ENCODE measurements around the gene RIPK4.

The RIPK4 gene

GRCh38 chr21:41766883-41767605 is at the start of gene RIPK4:
TSS of gene RIPK4 (minus strand) at chr21:41767052. CDS start at chr21:41767041, 11 bp downstream.
- no peak for DNase-seq (ENCODE audit: low read depth)

- no peak for DNase-seq (ENCODE audit: low read depth)
These were observed 49.1 kb upstream of the RIPK4 start for GRCh38 chr21:41815652-41816582.

GRCh38 chr21:41813226-41813625 is 46.4 kb upstream of the RIPK4 start:
- no peak for DNase-seq (ENCODE audit: low read depth)

- DNase-seq (ENCODE audit: low read depth), result no peak
These were observed 45.8 kb upstream of the RIPK4 start for GRCh38 chr21:41812679-41813078.

- DNase-seq (ENCODE audit: low read depth), result no peak
These were observed 43.7 kb upstream of the RIPK4 start for GRCh38 chr21:41810597-41810932.

- no peak for DNase-seq (ENCODE audit: low read depth)
These were observed 43.2 kb upstream of the RIPK4 start for GRCh38 chr21:41809891-41810596.

GRCh38 chr21:41808846-41809245 is 42.0 kb upstream of the RIPK4 start:
- no peak for DNase-seq (ENCODE audit: low read depth)

- DNase-seq (ENCODE audit: low read depth), result no peak
These were observed 41.2 kb upstream of the RIPK4 start for GRCh38 chr21:41808094-41808493.

- no peak for DNase-seq (ENCODE audit: low read depth)
These were observed 39.9 kb upstream of the RIPK4 start for GRCh38 chr21:41806773-41807172.

- no peak for DNase-seq (ENCODE audit: low read depth)
These were observed 38.8 kb upstream of the RIPK4 start for GRCh38 chr21:41805643-41806042.

- no peak for DNase-seq (ENCODE audit: low read depth)
These were observed 38.2 kb upstream of the RIPK4 start for GRCh38 chr21:41805038-41805437.

GRCh38 chr21:41804381-41804780 is 37.5 kb upstream of the RIPK4 start:
- no peak for DNase-seq (ENCODE audit: low read depth)

GRCh38 chr21:41803316-41803715 is 36.5 kb upstream of the RIPK4 start:
- no peak for DNase-seq (ENCODE audit: low read depth)

- DNase-seq (ENCODE audit: low read depth), result no peak
These were observed 35.8 kb upstream of the RIPK4 start for GRCh38 chr21:41802684-41803083.

GRCh38 chr21:41802198-41802584 is 35.3 kb upstream of the RIPK4 start:
- no peak for DNase-seq (ENCODE audit: low read depth)

GRCh38 chr21:41801321-41802197 is 34.7 kb upstream of the RIPK4 start:
- no peak for DNase-seq (ENCODE audit: low read depth)

- no peak for DNase-seq (ENCODE audit: low read depth)
These were observed 33.8 kb upstream of the RIPK4 start for GRCh38 chr21:41800425-41801320.

- DNase-seq (ENCODE audit: low read depth), result no peak
These were observed 32.9 kb upstream of the RIPK4 start for GRCh38 chr21:41799763-41800162.

GRCh38 chr21:41798326-41798725 is 31.5 kb upstream of the RIPK4 start:
- no peak for DNase-seq (ENCODE audit: low read depth)

GRCh38 chr21:41796476-41797080 is 29.7 kb upstream of the RIPK4 start:
- no peak for DNase-seq (ENCODE audit: low read depth)

Measured in amniotic epithelial cell (primary cell).